H1 (cell line): ENCODE results near the gene NCK1. TPM values are rescaled to one million over a fixed set of nuclear protein-coding genes. Genes with fewer than 3 reads are reported as not detected.

Experiments
- CTCF ChIA-PET: fragments of 300-600 bp; sonication (Branson Sonifier 250); formaldehyde crosslinking; loops from one replicate; lab custom pipeline; 2021; ENCODE audit not compliant: partially characterized antibody; lab: Charles Lee
- POLR2A ChIA-PET: fragments of 300-600 bp; sonication (Branson Sonifier 250); formaldehyde crosslinking; loops from one replicate; lab custom pipeline; 2021; ENCODE audit warnings: inconsistent platforms; ENCODE audit not compliant: partially characterized antibody; lab: Charles Lee
- DNase-seq, 2 experiments: peaks; one replicate each; pipeline versions ENCODE4 v3.0.0 to v3.0.0-alpha.2; 2010 to 2022; ENCODE audit warnings: low spot score in 2 of 2, low read depth in 1 of 2, mixed read lengths in 1 of 2
- FAIRE-seq: peaks from 2 replicates; lab custom pipeline; 2011; peaks lifted over from hg19 to GRCh38; lab: Jason Lieb, UNC
- H2AFZ ChIP-seq: 2 replicates; pipeline ENCODE4 v1.8.1; 2012; ENCODE audit warnings: low read length, inconsistent platforms
- H2AK5ac ChIP-seq: 2 replicates; pipeline ENCODE4 v1.6.1; 2013; ENCODE audit warnings: low read depth, low read length
- H2BK120ac ChIP-seq: replicated peaks from 2 replicates; pipeline ENCODE3; 2013; ENCODE audit warnings: low read depth, low read length, inconsistent platforms
- H2BK12ac ChIP-seq: 2 replicates; pipeline ENCODE4 v1.6.1; 2013; ENCODE audit warnings: low read depth, low read length
- H2BK15ac ChIP-seq: 2 replicates; pipeline ENCODE4 v1.6.1; 2013; ENCODE audit warnings: low read length
- H2BK20ac ChIP-seq: 2 replicates; pipeline ENCODE4 v1.6.1; 2013; ENCODE audit warnings: low read length
- H2BK5ac ChIP-seq: 2 replicates; pipeline ENCODE4 v1.6.1; 2013; ENCODE audit warnings: low read depth, low read length
- H3K14ac ChIP-seq: 2 replicates; pipeline ENCODE4 v1.6.1; 2013; ENCODE audit warnings: inconsistent platforms; ENCODE audit not compliant: insufficient read length
- H3K18ac ChIP-seq: 2 replicates; pipeline ENCODE4 v1.6.1; 2013; ENCODE audit warnings: low read length; ENCODE audit errors: extremely low read depth
- H3K23ac ChIP-seq: 2 replicates; pipeline ENCODE4 v1.6.1; 2013; ENCODE audit warnings: inconsistent platforms; ENCODE audit not compliant: insufficient read length
- H3K23me2 ChIP-seq: 2 replicates; pipeline ENCODE4 v1.6.1; 2013; ENCODE audit warnings: low read depth, low read length
- H3K27ac ChIP-seq: 2 replicates; pipeline ENCODE4 v1.6.1; 2011; ENCODE audit warnings: low read depth, low read length, inconsistent platforms
- H3K27me3 ChIP-seq, 4 experiments: replicated peaks in 1 of 4; 1 replicate in 1 of 4; 2 replicates in 3 of 4; pipeline versions ENCODE4 v1.6.1 to v1.8.1; 2011 to 2013; ENCODE audit warnings: low read length in 3 of 4, mild to moderate bottlenecking in 3 of 4, inconsistent platforms in 2 of 4, mixed read lengths in 2 of 4, moderate library complexity in 1 of 4; ENCODE audit not compliant: control insufficient read depth in 3 of 4, insufficient read depth in 3 of 4; ENCODE audit errors: extremely low read depth in 1 of 4
- H3K36me3 ChIP-seq, 4 experiments: 2 replicates each; pipeline versions ENCODE4 v1.6.1 to v1.8.1; 2011 to 2013; ENCODE audit warnings: mild to moderate bottlenecking in 4 of 4, low read length in 3 of 4, moderate library complexity in 2 of 4, control low read depth in 1 of 4, inconsistent platforms in 1 of 4; ENCODE audit not compliant: insufficient read depth in 4 of 4, control insufficient read depth in 2 of 4
- H3K4ac ChIP-seq: replicated peaks from 2 replicates; pipeline ENCODE3; 2013; ENCODE audit warnings: low read length, low read depth, mixed read lengths, inconsistent platforms; ENCODE audit not compliant: insufficient read length
- H3K4me1 ChIP-seq, 4 experiments: replicated peaks in 1 of 4; 1 replicate in 1 of 4; 2 replicates in 3 of 4; pipeline versions ENCODE4 v1.6.1 to v1.8.1; 2011 to 2013; ENCODE audit warnings: low read length in 3 of 4, inconsistent platforms in 2 of 4, mixed read lengths in 1 of 4; ENCODE audit not compliant: insufficient read depth in 4 of 4, control insufficient read depth in 3 of 4
- H3K4me2 ChIP-seq, 2 experiments: 2 replicates each; pipeline versions ENCODE4 v1.6.1 to v1.8.1; 2011 to 2013; ENCODE audit warnings: low read depth in 2 of 2, low read length in 2 of 2, control low read depth in 1 of 2, inconsistent platforms in 1 of 2, mild to moderate bottlenecking in 1 of 2; ENCODE audit not compliant: insufficient read depth in 1 of 2
- H3K4me3 ChIP-seq, 4 experiments: fragments of 200-600, 300-600 bp in 1 of 4; sonication (generic), shearing (Covaris generic), sonication (Bioruptor Twin) in 1 of 4; 2 replicates each; pipeline versions ENCODE4 v1.5.1 to v1.8.1; 2011 to 2016; ENCODE audit warnings: low read length in 4 of 4, low read depth in 3 of 4, control low read depth in 2 of 4, inconsistent platforms in 2 of 4, mild to moderate bottlenecking in 2 of 4, mixed read lengths in 1 of 4, moderate library complexity in 1 of 4; ENCODE audit not compliant: insufficient read depth in 2 of 4; ENCODE audit errors: extremely low read depth in 1 of 4
- H3K56ac ChIP-seq: replicated peaks from 2 replicates; pipeline ENCODE3; 2013; ENCODE audit warnings: low read depth, mild to moderate bottlenecking, mixed read lengths, low read length, inconsistent platforms; ENCODE audit not compliant: insufficient read length
- H3K79me1 ChIP-seq: 2 replicates; pipeline ENCODE4 v1.6.1; 2013; ENCODE audit warnings: low read depth, low read length, control low read depth
- H3K79me2 ChIP-seq, 2 experiments: 2 replicates each; pipeline versions ENCODE4 v1.6.1 to v1.8.1; 2012 to 2013; ENCODE audit warnings: low read length in 2 of 2, mild to moderate bottlenecking in 2 of 2, inconsistent platforms in 1 of 2; ENCODE audit not compliant: insufficient read depth in 2 of 2, control insufficient read depth in 1 of 2
- H3K9ac ChIP-seq, 4 experiments: replicated peaks in 1 of 4; 1 replicate in 1 of 4; 2 replicates in 3 of 4; pipeline versions ENCODE4 v1.6.1 to v1.8.1; 2011 to 2013; ENCODE audit warnings: low read depth in 3 of 4, low read length in 3 of 4, control low read depth in 2 of 4, mild to moderate bottlenecking in 2 of 4, moderate library complexity in 2 of 4, inconsistent platforms in 1 of 4; ENCODE audit errors: extremely low read depth in 1 of 4
- H3K9me3 ChIP-seq, 2 experiments: 2 replicates each; pipeline versions ENCODE4 v1.6.1 to v1.8.1; 2012 to 2013; ENCODE audit warnings: mild to moderate bottlenecking in 2 of 2, moderate library complexity in 2 of 2, control low read depth in 1 of 2, inconsistent platforms in 1 of 2, low read depth in 1 of 2, low read length in 1 of 2, mixed read lengths in 1 of 2; ENCODE audit not compliant: insufficient read depth in 2 of 2
- H4K20me1 ChIP-seq, 2 experiments: replicated peaks in 1 of 2; 2 replicates each; pipeline versions ENCODE3 to v1.8.1; 2011 to 2013; ENCODE audit warnings: inconsistent platforms in 2 of 2, low read length in 2 of 2, mild to moderate bottlenecking in 1 of 2; ENCODE audit not compliant: insufficient read depth in 2 of 2, control insufficient read depth in 1 of 2
- H4K5ac ChIP-seq: 2 replicates; pipeline ENCODE4 v1.6.1; 2013; ENCODE audit warnings: low read length, low read depth, mixed read lengths, inconsistent platforms; ENCODE audit not compliant: insufficient read length
- H4K8ac ChIP-seq: 2 replicates; pipeline ENCODE4 v1.8.0; 2013; ENCODE audit warnings: mild to moderate bottlenecking, moderate library complexity, low read length, inconsistent platforms; ENCODE audit not compliant: insufficient read depth; ENCODE audit errors: extremely low read depth
- H4K91ac ChIP-seq: replicated peaks from 2 replicates; pipeline ENCODE3; 2013; ENCODE audit warnings: low read length, mixed read lengths, inconsistent platforms; ENCODE audit not compliant: insufficient read length
- CHD2 ChIP-seq: IDR thresholded peaks from 2 replicates; pipeline ENCODE4 v1.6.1; 2012; ENCODE audit warnings: low read length, improper control_type of control experiment
- GABPA ChIP-seq: IDR thresholded peaks from 2 replicates; pipeline ENCODE4 v1.6.1; 2011; ENCODE audit warnings: mild to moderate bottlenecking, low read length, moderate library complexity, borderline replicate concordance; ENCODE audit not compliant: insufficient read depth
- GTF2F1 ChIP-seq: IDR thresholded peaks from 2 replicates; pipeline ENCODE4 v1.6.1; 2012; ENCODE audit warnings: low read depth, low read length, improper control_type of control experiment, borderline replicate concordance
- NANOG ChIP-seq: IDR thresholded peaks from 2 replicates; pipeline ENCODE4 v1.6.1; 2011; ENCODE audit warnings: low read length, low read depth, mild to moderate bottlenecking, inconsistent platforms; ENCODE audit not compliant: insufficient read depth, poor library complexity, severe bottlenecking
- PHF8 ChIP-seq: fragments of 200-600 bp; sonication (generic); conservative IDR thresholded peaks from 2 replicates; pipeline ENCODE4 v1.7.1; 2012; ENCODE audit warnings: low read depth, mild to moderate bottlenecking, inconsistent platforms, low read length, moderate library complexity
- SAP30 ChIP-seq: fragments of 300-600 bp; sonication (generic); IDR thresholded peaks from 2 replicates; pipeline ENCODE4 v1.7.1; 2012; ENCODE audit warnings: low read length, moderate library complexity, mild to moderate bottlenecking, inconsistent platforms; ENCODE audit not compliant: insufficient read depth, insufficient replicate concordance
- TAF1 ChIP-seq: IDR thresholded peaks from 2 replicates; pipeline ENCODE4 v1.6.1; 2011; ENCODE audit warnings: mild to moderate bottlenecking, low read depth, low read length
- TEAD4 ChIP-seq: IDR thresholded peaks from 2 replicates; pipeline ENCODE4 v1.6.1; 2012; ENCODE audit warnings: low read depth, low read length, inconsistent platforms, mixed read lengths
- YY1 ChIP-seq: IDR thresholded peaks from 2 replicates; pipeline ENCODE4 v1.6.1; 2011; ENCODE audit warnings: low read depth, mild to moderate bottlenecking, low read length
- ZNF274 ChIP-seq: IDR thresholded peaks from 2 replicates; pipeline ENCODE4 v1.7.0; 2012; ENCODE audit warnings: low read length, borderline replicate concordance; ENCODE audit errors: extremely low read depth
- whole genome bisulfite sequencing, 2 experiments: shearing (Covaris generic) in 1 of 2; methylation state at CpG; one replicate each; pipeline versions ENCODE4 v1.1.6 to v1.1.7; 2013 to 2015; ENCODE audit warnings: low lambda C conversion rate in 2 of 2, mixed read lengths in 2 of 2, inconsistent platforms in 1 of 2, low coverage in 1 of 2, missing lambda C conversion rate in 1 of 2; ENCODE audit not compliant: insufficient replicate concordance in 2 of 2, insufficient coverage in 1 of 2, insufficient read length in 1 of 2; ENCODE audit errors: extremely low coverage in 1 of 2, missing lambda C conversion rate in 1 of 2; 5-methylcytosine and 5-hydroxymethylcytosine counted together
- polyA plus RNA-seq, 7 experiments: library from polyadenylated mRNA; depleted of rRNA in 3 of 7; stranded (reverse) in 5 of 7; unstranded in 2 of 7; fragments of >200 nt in 5 of 7; fragments of 200-250 nt in 2 of 7; gene quantifications; 1 replicate in 5 of 7; 2 replicates in 1 of 7; 4 replicates in 1 of 7; pipeline versions ENCODE4 v1.2.1 to v1.2.3, GENCODE V29; 2011 to 2013; ENCODE audit warnings: missing spikeins in 2 of 7, mixed read lengths in 2 of 7
- total RNA-seq: library from RNA; stranded (reverse); fragmentation: NEBNext Ultra II Directional; extraction: Animal tissue kit (Norgen Biotek cat#: 25700); gene quantifications from 2 replicates; pipeline ENCODE4 v1.2.1, GENCODE V29; 2021
- TF ChIP-seq, protein P1 (sequence below), 3 experiments: IDR thresholded peaks; 1 replicate in 2 of 3; 2 replicates in 1 of 3; pipeline versions ENCODE4 v1.5.1 to v1.6.1; 2011; ENCODE audit warnings: low read length in 3 of 3, mild to moderate bottlenecking in 3 of 3, inconsistent platforms in 2 of 3, low read depth in 1 of 3, moderate library complexity in 1 of 3; ENCODE audit not compliant: insufficient read depth in 1 of 3; ENCODE audit errors: control extremely low read depth in 1 of 3

Gene NCK1
- total and polyA plus RNA-seq, 2 of the 8 experiments (the other 6 are each of a cell fraction or from before 2014, with no cell fraction given) = 10.0 to 28.5 TPM

DNA sequence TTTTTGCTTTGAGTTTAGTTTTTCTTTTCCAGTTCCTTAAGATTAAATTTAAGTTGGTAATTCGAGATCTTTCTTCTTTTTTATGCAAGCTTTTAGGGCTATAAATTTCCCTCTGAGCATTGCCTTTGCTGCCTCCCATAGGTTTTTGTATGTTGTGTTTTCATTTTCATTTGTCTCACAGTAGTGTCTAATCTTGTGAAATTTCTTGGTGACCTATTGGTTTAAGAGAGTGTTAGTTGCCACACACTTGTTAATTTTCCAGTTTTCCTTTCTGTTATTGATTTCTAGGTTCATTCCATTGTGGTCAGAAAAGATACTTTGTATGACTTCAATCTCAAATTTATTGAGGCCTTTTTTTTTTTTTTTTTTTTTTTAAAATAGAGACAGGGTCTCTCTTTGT lies 77.5 kb downstream of the NCK1 start:
- no peak overlapping the region for H3K56ac ChIP-seq
- H2BK15ac ChIP-seq = no peak overlapping the region
- no peak overlapping the region for H3K4ac ChIP-seq
- no peaks in the 10 kb centered on the region for H3K9me3 ChIP-seq
- no peak overlapping the region for H4K5ac ChIP-seq
- no peak overlapping the region for H3K27ac ChIP-seq
- peaks cover 0 to 12% (median 2%) of the 10 kb centered on the region in 4 experiments; a peak in 4 of 7 replicates for H3K4me1 ChIP-seq
- no peak overlapping the region for H4K8ac ChIP-seq
- H3K79me2 ChIP-seq = peaks cover 0 to 65% of the 10 kb centered on the region in 2 experiments; a peak in 2 of 4 replicates
- no peaks in the 10 kb centered on the region for H4K20me1 ChIP-seq
- H3K27me3 ChIP-seq = no peaks in the 10 kb centered on the region
- H3K4me2 ChIP-seq = no peak overlapping the region
- H3K23me2 ChIP-seq = no peaks in the 10 kb centered on the region
- POLR2A ChIA-PET = no interaction called here
- WGBS, 2 experiments = 75% methylated on average over 1 of the region's 1 CpG; no CpG with 5 or more reads in 1 of the 2 experiments
- H3K79me1 ChIP-seq = peaks cover 4% of the 10 kb centered on the region; the same call in 1 of the 2 replicates
- H2BK5ac ChIP-seq = no peak overlapping the region
- no peak for DNase-seq
- H3K9ac ChIP-seq = no peak overlapping the region
- H2BK20ac ChIP-seq = no peak overlapping the region
- no peak overlapping the region for H3K18ac ChIP-seq
- H3K14ac ChIP-seq = no peak overlapping the region
- H4K91ac ChIP-seq = no peak overlapping the region
- H2AFZ ChIP-seq = no peak overlapping the region
- CTCF ChIA-PET = interaction anchor here (0.6 to 1.2 kb wide), 2 partner anchors 181 to 551 kb away, joined by 3 to 4 read pairs; no protein-coding TSS in a partner anchor
- no peak overlapping the region for H3K23ac ChIP-seq
- H2BK12ac ChIP-seq = no peak overlapping the region
- no peak for FAIRE-seq
- H3K36me3 ChIP-seq = peaks cover 0 to 6% (median 0%) of the 10 kb centered on the region in 4 experiments; a peak in 2 of 8 replicates
- H3K4me3 ChIP-seq = no peak overlapping the region
- no peak overlapping the region for H2AK5ac ChIP-seq
- no peak overlapping the region for H2BK120ac ChIP-seq
- TF ChIP-seq PHF8 (no peak), TAF1 (no peak), ZNF274 (no peak), YY1 (no peak), GTF2F1 (no peak), GABPA (no peak), CHD2 (no peak), SAP30 (no peak), TEAD4 (no peak), NANOG (no peak)
- TF ChIP-seq, protein P1, sequence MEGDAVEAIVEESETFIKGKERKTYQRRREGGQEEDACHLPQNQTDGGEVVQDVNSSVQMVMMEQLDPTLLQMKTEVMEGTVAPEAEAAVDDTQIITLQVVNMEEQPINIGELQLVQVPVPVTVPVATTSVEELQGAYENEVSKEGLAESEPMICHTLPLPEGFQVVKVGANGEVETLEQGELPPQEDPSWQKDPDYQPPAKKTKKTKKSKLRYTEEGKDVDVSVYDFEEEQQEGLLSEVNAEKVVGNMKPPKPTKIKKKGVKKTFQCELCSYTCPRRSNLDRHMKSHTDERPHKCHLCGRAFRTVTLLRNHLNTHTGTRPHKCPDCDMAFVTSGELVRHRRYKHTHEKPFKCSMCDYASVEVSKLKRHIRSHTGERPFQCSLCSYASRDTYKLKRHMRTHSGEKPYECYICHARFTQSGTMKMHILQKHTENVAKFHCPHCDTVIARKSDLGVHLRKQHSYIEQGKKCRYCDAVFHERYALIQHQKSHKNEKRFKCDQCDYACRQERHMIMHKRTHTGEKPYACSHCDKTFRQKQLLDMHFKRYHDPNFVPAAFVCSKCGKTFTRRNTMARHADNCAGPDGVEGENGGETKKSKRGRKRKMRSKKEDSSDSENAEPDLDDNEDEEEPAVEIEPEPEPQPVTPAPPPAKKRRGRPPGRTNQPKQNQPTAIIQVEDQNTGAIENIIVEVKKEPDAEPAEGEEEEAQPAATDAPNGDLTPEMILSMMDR (IDR thresholded peaks at IDR 0.05; ENCODE audit: control extremely low read depth in 1 of 3, insufficient read depth in 1 of 3, low read depth in 1 of 3, low read length in 3 of 3) = no peak
